Measurements from ENCODE around the gene TTC38.

TTC38 gene

GRCh38 chr22:46267431-46268279 lies at the start of gene TTC38:
TTC38 (plus strand) TSS chr22:46268008; CDS start chr22:46268040, 32 bp downstream.
- in situ Hi-C loops (cut with MboI; ENCODE audit: low sequenced_read_pairs), result no loop called here

- in situ Hi-C loops (cut with MboI; ENCODE audit: low sequenced_read_pairs), result no loop called here
Observed at GRCh38 chr22:46219636-46220035, 48.2 kb upstream of the TTC38 start.

- in situ Hi-C loops (cut with MboI; ENCODE audit: low sequenced_read_pairs), result no loop called here
Observed at GRCh38 chr22:46220921-46221320, 46.9 kb upstream of the TTC38 start.

- in situ Hi-C loops (cut with MboI; ENCODE audit: low sequenced_read_pairs), result no loop called here
Observed at GRCh38 chr22:46224044-46224897, 43.5 kb upstream of the TTC38 start.

GRCh38 chr22:46224898-46225290 lies 42.9 kb upstream of the TTC38 start:
- in situ Hi-C loops (cut with MboI; ENCODE audit: low sequenced_read_pairs), result no loop called here

- in situ Hi-C loops (cut with MboI; ENCODE audit: low sequenced_read_pairs), result no loop called here
Observed at GRCh38 chr22:46225631-46226030, 42.2 kb upstream of the TTC38 start.

- in situ Hi-C loops (cut with MboI; ENCODE audit: low sequenced_read_pairs), result no loop called here
Observed at GRCh38 chr22:46226577-46226976, 41.2 kb upstream of the TTC38 start.

- in situ Hi-C loops (cut with MboI; ENCODE audit: low sequenced_read_pairs), result no loop called here
Observed at GRCh38 chr22:46229701-46230100, 38.1 kb upstream of the TTC38 start.

- in situ Hi-C loops (cut with MboI; ENCODE audit: low sequenced_read_pairs), result no loop called here
Observed at GRCh38 chr22:46230262-46230901, 37.4 kb upstream of the TTC38 start.

GRCh38 chr22:46233231-46233630 lies 34.6 kb upstream of the TTC38 start:
- in situ Hi-C loops (cut with MboI; ENCODE audit: low sequenced_read_pairs), result no loop called here

GRCh38 chr22:46234969-46235368 lies 32.8 kb upstream of the TTC38 start:
- in situ Hi-C loops (cut with MboI; ENCODE audit: low sequenced_read_pairs), result no loop called here

- in situ Hi-C loops (cut with MboI; ENCODE audit: low sequenced_read_pairs), result no loop called here
Observed at GRCh38 chr22:46237453-46238124, 30.2 kb upstream of the TTC38 start.

- in situ Hi-C loops (cut with MboI; ENCODE audit: low sequenced_read_pairs), result no loop called here
Observed at GRCh38 chr22:46238541-46238940, 29.3 kb upstream of the TTC38 start.

- in situ Hi-C loops (cut with MboI; ENCODE audit: low sequenced_read_pairs), result no loop called here
Observed at GRCh38 chr22:46239261-46240048, 28.4 kb upstream of the TTC38 start.

GRCh38 chr22:46240073-46240472 lies 27.7 kb upstream of the TTC38 start:
- in situ Hi-C loops (cut with MboI; ENCODE audit: low sequenced_read_pairs), result no loop called here

GRCh38 chr22:46240506-46240905 lies 27.3 kb upstream of the TTC38 start:
- in situ Hi-C loops (cut with MboI; ENCODE audit: low sequenced_read_pairs), result no loop called here

GRCh38 chr22:46240907-46241306 lies 26.9 kb upstream of the TTC38 start:
- in situ Hi-C loops (cut with MboI; ENCODE audit: low sequenced_read_pairs), result no loop called here

GRCh38 chr22:46241396-46242007 lies 26.3 kb upstream of the TTC38 start:
- in situ Hi-C loops (cut with MboI; ENCODE audit: low sequenced_read_pairs), result no loop called here

- in situ Hi-C loops (cut with MboI; ENCODE audit: low sequenced_read_pairs), result no loop called here
Observed at GRCh38 chr22:46242076-46242475, 25.7 kb upstream of the TTC38 start.

GRCh38 chr22:46244771-46245170 lies 23.0 kb upstream of the TTC38 start:
- in situ Hi-C loops (cut with MboI; ENCODE audit: low sequenced_read_pairs), result no loop called here

Measured in hTERT RPE-1 (cell line).